Hepatic stellate cell (primary cell): ENCODE measurements around the gene MRLN.
"Not testable (repeated sequence)": the region's sequence is repeated elsewhere in the genome, so short reads cannot be mapped to it uniquely, and the experiment has no call there.

ENCODE experiments used
- DNase-seq: peaks from one replicate; pipeline ENCODE4 v3.0.0; 2011; ENCODE audit warnings: low spot score

Gene MRLN

DNA sequence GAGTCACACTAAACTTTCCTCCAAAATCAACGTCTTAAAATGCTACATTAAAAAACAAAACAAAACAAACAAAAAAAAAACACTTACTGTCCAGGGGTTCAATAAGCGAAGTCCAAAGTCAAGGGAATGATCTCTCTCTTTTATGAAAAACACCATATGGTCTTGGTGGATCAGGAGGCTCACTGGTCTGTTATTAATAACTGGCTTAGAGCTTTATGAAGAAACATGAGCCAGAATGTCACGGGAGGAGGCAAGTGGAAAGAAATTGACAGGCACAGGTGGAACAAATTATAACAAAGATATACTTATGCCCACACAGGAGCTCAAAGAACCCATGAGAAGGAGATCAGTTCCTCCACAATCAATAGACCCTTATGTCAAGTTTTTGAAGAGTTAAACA is at the start of gene MRLN:
MRLN (minus strand) TSS at position 189 of the 400 bp plus-strand sequence.
- no peak for DNase-seq

DNA sequence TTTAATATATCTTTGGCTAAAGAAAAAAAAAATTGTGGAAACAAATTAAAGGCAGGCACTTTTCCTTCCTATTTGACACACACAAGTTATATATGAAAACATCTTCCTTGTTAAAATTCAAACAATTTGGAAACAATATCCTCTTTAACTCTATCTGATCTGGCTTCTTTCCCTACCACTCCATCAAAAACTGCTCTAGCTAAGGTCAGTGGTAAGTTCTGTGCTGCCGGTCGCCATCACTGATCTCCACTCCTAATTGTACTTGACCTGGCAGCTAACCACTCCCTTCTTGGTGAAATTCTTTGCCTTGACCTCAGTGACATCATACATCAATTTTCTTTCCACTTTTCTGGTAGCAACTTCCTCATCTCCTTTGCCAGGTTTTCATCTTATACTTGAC is 47.9 kb upstream of the MRLN start:
- DNase-seq: no peak

DNA sequence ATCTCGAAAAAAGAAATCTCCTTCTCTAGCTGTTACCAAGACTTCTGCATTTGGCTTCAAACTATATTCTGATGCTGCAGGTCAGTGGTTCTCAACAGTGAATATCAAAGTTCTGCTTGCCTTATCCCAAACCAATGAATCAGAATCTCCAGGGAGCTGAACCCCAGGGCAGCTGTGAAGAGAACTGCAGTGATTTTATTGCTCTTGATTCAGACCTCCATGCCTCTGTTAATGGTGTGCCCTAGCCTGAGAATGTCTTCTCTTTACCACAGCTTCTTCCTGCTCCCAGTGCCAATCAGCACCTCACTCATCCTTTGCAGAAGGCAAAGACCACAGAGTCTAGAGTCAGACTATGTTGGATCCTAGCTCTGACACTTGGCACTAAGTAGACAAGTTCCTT is 46.2 kb upstream of the MRLN start:
- no peak for DNase-seq

DNA sequence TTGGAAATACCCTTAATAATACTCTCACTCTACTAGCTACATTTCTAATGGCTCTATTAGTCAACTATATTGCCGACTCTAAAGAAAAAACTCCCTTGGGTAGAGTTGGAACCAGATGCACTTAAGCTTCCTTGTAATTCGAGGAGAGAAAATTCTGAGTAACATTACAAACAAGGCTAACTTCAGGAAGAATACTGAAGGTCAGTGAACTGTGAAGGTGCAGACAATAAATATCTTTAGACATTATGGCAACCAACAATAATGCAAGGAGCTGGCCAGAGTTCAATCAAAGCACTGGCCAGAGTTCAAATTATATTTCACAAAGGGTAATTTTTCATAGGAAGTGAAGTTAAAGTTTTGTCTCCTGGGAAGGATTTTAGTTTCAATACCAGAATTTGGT is 40.7 kb upstream of the MRLN start:
- DNase-seq: no peak

DNA sequence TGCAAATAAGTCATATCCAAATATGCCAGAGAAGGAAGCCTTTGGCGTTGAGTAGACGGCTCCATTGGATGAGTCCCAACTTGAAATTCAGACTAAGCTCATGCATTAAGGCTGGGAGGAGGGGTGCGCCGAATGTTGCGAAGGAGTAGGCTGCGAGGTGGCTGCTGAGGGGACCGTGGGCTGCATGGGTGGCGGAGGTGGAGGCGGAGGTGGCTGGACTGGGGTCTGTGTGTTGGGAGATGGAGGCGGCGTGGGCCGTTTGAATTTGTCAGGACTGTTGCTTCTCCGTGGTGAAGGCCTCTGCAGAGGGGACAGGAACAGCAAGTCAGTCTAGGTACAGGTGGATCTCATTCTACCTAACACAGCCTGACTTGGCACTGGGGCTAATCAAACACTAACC is 39.6 kb upstream of the MRLN start:
- no peak for DNase-seq

DNA sequence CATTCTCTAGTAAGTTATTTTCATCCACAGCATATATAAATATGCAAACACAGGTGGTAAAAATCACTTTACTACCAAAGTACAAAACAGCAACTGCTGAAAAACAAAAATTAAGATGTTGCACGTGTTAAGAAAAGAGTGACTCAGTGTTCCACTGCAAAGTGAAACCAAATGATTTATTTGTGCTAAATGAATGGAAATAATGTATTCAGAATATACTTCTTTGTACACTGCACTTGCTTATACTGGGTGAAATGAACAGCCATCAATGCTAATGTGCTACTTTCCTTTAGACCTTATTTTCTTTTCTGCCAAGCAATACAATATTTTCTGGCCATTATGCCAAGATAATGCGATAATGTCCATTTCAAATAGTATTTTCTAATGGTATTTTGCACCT is 38.3 kb upstream of the MRLN start:
- DNase-seq: no peak

DNA sequence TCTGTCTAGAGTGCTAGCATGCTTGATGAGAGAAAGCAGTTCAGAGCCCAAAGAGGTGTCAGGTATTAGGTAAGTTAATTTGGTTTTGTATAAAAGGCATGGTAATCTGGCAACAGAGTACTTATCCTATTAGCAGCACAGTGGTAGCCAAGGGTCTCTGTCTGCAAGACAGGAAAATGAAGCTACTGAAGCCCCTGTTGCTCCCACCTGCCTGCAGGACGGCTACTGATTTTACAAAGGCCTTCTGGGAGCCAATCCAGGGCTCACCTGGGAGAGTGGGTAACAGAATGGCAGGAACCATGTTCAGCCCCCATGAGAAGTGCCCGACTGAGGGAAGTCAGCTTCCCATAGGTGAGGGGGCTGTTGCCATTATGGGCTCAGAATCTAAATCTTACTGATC is 36.8 kb upstream of the MRLN start:
- DNase-seq: not testable (repeated sequence)

DNA sequence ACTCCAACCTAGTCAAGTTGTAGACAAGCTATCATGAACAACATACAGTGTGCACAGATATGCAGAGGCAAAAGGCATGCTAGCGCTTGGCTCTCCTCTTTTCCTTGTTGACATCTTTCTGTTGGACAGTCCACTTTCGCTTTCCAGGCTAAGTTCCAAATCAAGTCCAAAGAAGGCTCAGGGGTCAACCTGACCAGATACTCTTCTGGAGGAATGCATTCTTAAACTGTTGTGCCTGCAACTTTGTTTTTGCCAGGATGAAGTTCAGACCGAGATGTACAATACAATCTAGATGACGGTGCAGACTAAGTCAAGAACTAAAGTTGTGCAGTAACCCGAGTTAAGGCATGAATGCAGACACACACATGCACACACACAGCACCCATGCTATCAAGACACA is 35.7 kb upstream of the MRLN start:
- DNase-seq: not testable (repeated sequence)

DNA sequence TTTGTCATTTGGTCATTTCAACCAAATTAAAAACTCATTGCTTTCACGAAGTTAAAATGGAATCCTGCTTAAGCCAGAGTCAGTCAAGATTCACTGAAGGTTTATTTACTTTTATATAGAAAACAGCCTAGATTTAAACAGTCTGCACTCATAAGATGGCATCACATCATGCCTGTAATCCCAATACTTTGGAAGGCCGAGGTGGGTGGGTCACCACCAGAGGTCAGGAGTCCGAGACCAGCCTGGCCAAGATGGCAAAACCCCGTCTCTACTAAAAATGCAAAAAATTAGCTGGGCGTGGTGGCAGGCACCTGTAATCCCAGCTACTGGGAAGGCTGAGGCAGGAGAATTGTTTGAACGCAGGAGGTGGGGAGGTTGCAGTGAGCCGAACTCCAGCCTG is 33.8 kb upstream of the MRLN start:
- DNase-seq: not testable (repeated sequence)

DNA sequence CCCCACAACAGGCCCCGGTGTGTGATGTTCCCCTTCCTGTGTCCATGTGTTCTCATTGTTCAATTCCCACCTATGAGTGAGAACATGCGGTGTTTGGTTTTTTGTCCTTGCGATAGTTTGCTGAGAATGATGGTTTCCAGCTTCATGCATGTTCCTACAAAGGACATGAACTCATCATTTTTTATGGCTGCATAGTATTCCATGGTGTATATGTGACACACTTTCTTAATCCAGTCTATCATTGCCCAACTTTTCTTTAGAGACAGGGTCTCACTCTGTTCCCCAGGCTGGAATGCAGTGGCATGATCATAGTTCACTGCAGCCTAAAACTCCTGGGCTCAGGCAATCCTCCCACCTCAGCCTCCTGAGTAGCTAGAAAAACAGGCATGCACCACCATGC is 32.2 kb upstream of the MRLN start:
- DNase-seq: not testable (repeated sequence)

DNA sequence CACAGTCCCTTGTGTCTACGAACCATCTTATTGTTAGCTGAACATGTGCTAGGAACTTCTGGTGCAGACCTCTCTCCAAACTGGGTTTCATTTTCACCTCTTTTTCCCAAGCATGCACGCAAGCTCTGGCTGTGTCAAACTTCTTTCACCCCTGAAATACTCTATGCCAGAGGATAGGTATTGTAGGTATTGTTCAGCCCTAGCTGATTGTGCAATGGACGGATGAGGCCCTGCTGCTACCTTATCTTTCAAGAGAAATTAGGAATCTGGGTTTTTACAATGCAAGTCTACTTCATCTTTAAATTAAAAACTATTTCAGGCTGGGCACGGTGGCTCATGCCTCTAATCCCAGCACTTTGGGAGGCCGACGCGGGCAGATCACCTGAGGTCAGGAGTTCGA is 28.3 kb upstream of the MRLN start:
- DNase-seq: no peak

DNA sequence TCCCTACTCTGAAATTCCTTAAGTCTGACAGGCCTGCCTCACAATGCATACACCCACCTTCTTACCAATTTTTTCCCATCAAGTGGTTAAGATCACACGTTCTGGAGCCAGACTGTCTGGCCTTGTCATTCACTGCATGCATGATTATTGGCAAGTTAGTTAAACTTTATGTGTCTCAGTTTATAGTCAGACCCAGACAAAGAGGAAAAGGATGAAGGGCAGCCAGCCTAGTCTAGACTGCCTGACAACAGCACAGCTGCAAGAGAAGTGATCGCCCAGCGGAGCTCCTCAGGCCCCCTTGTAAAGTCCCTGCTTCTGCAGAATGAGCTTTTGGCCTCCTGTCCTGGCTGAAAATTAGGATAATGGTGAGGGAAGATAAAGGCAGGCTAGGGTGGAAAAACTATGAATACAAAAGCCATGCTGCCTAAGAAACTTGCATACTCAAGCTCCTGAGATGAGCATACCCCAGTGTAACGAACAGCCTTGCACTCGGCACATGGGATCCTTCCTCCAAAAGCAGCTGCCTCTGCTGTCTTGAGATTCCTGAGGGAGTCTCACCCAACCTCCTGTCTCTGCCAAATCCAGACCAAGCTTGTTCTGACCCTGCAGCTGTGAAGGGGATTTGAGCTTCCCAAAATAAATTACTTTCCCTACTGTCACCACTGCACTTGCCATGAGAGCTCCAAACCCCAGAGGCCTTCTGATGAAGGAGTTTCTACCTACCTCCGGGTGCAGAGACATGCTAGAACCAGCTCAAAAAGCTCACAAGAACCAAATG is 26.7 kb upstream of the MRLN start:
- no peak for DNase-seq

DNA sequence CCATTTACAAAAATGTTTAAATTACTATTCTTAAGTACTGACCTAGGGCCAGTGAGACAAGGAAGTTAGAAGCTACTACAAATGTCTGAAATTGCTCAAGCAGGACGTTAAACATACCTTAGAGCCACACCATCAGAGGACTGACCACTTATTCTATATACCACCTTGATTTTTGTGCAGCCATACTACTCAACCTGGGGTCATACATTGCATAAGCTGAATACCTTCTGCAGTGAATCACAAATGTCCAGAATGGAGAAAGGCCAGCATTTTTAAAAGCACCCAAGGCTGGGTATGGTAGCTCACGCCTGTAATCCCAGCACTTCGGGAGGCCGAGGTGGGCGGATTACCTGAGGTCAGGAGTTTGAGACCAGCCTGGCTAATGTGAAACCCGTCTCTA is 21.2 kb upstream of the MRLN start:
- no peak for DNase-seq

DNA sequence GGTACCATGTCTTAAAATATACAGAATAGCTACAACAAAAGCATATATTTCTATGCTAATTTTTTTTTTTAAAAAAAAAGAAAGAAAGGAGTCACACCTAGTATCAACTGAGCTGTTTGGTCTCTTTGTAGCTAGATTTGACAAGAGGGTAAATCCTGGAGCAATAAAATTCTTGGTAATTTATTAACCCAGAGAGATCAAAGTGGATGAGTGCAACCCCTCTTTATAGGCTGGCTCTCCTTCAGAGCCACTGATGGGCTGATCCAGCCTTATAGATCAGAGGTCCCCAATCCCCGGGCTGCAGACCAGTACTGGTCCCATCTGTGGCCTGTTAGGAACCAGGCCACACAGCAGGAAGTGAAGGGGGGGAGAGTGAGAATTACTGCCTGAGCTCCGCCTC is 19.8 kb upstream of the MRLN start:
- no peak for DNase-seq

DNA sequence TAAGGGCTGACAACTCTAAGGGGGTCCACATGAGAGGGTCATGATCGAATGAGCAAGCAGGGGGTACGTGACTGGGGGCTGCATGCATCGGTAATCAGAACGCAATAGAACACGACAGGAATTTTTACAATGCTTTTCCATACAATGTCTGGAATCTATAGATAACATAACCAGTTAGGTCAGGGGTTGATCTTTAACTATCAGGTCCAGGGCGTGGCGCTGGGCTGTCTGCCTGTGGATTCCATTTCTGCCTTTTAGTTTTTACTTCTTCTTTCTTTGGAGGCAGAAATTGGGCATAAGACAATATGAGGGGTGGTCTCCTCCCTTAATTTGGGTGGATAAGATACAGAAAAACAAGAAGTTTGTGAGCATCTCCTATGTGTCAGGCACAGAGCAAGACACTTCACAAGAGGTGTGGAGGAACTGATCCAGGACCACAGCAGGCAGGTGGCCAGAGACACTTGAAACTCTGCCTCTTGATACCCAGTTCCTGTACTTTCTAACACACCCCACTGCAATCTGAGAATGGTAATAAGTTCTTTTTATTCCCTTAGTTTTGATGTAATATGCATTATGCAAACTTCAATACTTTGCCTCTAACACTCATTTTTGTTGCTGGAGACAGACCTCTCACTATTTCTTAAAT is 18.0 kb upstream of the MRLN start:
- no peak for DNase-seq

DNA sequence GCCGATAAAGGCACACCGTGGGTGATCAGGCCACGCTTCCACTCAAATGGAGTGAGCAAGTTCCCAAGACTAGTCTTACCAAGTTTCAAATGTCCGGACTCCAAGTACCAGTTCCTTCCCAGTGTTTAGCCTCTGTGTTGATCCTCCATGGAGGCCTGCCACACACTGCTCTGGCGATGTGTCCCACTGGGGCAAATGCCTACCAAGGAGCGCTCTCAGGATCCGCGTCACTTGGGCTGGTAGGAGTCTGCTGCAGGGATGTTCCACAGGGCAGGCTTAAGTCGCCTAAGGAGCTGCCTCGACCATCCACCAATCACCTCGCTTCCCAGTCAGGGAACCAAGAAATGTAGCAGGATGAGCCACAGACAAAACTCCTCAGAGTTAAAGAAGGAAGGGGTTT is 17.4 kb upstream of the MRLN start:
- no peak for DNase-seq

DNA sequence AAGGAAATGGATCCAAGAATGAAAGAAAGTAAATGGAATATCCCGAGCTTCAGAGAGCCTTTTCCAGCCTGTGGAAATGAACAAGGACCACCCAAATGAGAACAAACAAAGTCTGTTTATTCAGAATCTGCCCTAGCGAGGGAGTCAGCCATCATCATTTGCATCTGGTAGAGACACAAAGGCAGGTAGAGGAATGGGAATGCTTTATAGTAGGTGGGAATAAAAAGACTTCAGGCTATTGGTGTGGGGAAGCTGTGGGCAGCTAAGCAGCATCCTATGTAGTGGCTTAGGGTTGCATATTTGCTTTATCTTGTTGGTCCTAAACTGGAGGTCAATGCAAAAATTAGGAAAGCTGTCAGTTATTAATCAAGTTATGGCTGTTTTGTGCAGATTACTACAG is 9.2 kb upstream of the MRLN start:
- DNase-seq: no peak

DNA sequence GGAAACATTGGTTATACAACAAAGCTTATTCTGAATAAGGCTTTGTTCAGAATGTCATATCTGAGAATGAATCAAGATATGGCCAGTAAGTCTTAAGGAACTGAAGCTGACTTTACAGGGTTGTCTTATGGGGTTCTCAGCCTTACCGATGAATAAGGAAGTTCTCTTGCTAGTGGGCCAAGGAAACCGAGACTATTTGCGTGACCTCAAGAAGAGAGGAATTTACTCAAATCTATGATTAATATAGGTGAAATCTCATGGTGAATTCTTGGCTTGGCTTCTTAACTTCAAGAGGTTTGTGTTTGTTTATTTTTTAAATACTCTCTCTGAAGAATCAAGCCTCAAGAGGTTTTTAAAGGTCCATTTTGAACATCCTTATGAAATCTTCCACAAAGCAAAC is 4.7 kb upstream of the MRLN start:
- DNase-seq: peak; percentile 12

DNA sequence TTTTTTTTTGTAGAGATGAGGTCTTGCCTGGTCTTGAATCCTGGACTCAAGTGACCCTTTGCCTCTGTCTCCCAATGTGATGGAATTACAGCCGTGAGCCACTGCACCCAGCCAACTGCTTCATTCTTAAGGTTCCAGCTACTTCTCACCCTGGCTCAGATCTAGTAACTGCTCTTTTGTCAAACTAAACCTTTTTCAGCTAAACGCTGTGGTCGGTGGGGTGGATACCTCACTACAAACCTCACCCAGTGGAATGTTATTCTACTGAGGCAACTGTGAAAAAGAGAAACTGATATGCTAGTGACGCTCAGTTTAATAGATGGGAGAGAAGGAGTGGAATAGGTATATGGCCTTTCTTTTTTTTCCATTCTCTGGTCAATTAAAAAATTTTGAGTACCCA is 1.7 kb upstream of the MRLN start:
- DNase-seq: no peak

DNA sequence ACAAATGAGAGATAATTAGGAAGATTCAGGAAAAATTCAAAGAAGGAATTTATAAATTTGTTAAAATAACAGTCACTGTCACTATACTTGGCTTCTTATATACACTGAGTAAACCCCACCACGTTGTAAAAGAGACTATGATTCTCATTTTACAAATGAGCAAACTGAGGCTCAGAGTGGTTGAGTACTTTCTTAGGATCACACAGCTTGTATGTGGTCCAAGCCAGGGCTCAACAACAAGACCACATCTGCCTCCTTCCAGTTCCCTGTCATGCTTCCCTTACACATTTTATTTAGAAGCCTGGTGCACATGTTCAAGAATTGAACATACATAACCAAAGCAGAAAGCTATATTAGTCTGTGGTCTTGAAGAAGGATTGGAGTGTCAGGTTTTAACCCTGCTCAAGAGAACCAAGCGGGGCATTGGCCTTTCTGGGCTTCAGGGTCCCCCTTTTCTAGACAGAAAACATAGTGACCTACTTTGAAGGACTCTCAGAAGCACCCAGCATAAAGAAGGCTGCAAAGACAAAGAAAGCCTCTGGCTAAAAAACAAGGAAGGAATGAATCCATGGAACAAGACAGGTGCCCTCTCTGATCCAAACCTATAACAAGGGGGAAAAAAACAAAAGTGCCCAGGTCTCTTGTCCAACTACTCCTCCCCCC is 846 bp downstream of the MRLN start:
- DNase-seq: no peak

DNA sequence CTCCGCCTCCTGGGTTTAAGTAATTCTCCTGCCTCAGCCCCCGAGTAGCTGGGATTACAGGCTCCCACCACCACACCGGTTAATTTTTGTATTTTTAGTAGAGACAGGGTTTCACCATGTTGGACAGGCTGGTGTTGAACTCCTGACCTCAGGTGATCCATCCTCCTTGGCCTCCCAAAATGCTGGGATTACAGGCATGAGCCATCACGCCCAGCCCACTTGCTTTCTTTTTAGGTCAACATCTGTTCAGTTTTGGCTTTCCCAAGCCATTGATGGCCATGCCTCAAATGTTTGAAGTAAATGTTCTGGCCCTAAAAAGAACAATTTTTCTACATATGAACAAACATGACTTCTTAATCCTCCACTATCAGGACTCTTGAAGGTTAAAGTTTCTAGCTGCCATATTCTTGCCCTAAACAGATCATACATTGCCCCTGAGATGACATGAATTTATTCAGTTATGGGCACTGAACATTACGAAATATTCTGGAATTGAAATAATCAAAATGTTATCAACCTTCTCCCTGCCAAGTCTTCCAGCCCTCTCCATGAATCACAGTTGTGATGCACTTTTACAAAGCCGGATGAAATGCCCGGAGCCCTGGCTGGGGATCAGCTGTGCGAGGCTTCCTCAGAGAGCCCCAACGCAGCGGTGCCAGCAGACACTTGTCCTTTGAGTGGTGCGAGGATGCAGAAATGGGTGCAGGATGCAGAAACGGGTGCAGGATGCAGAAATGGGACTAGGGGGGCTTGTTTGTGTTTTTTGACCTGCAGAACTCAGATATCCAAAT is 2.9 kb downstream of the MRLN start:
- DNase-seq: no peak

DNA sequence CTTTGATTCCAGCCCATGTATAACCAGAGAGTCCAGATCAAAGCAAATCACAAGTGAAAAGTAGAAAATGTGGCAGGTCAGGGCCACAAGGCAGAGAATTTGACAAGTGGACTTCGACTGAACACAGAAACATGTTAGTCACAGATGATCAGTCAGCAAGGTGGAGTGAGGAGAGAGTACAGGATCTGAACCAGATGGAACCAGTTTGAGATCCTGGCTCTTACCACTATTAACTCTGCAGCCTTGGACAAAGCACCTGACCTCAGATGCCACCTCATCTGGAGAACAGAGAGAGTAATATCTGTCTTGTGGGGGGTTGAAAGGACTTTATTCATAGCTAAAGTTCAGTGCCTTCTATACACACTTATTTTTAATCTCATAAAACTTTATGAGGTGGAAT is 4.4 kb downstream of the MRLN start:
- no peak for DNase-seq
